ENCODE results near the gene CA6.

DNA sequence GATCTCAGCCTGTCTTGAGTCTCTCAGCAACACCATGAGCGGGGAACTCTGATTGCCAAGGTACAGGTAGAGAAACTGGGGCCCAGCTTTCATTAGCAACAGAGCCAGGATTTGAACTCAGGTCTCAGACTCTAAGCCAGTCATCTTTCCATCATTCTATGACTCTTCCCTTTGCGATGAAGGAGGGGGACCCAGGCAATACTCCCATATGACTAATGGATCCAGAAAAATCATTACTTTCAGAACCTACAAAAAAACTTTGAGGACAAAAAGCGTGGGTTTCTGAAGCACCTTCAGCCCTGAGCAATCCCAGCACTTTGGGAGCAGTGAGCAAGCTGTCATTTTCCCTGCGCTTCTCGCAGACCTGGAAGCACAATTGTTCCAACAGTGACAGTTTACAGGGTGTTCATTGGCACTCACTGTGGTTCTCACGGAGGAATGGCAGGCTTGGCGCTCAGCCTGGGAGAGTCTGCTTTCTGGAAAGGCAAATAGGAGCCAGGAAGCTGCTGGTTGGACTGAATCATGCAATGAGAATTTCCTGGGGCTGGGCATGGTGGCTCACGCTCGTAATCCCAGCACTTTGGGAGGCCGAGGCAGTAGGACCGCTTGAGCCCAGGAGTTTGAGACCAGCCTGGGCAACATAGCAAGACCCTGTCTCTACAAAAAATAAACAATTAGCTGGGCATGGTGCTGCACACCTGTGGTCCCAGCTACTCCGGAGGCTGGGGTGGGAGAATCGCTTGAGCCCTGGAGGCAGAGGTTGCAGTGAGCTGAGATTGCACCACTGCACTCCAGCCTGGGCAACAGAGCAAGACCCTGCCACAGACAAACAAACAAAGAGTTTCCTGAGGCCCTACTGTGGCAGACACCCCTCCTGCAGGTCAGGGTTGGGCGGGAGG lies 40.5 kb downstream of the CA6 start:
- TF ChIP-seq, protein P1, sequence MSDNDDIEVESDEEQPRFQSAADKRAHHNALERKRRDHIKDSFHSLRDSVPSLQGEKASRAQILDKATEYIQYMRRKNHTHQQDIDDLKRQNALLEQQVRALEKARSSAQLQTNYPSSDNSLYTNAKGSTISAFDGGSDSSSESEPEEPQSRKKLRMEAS (IDR thresholded peaks at IDR 0.05): no peak
- TF ChIP-seq TEAD4 (IDR thresholded peaks at IDR 0.05): no peak
- peak; percentile 69 for TF ChIP-seq NFIC (IDR thresholded peaks at IDR 0.05)
- TF ChIP-seq ZBTB7A (IDR thresholded peaks at IDR 0.05; ENCODE audit: low read depth): no peak
- no peak for TF ChIP-seq EP300 (IDR thresholded peaks at IDR 0.05; ENCODE audit: borderline replicate concordance)
- TF ChIP-seq TCF12 (IDR thresholded peaks at IDR 0.05; ENCODE audit: low read depth): no peak
